ENCODE measurements around the gene SF3A2.
"Not testable (repeated sequence)": the region's sequence is repeated elsewhere in the genome, so short reads cannot be mapped to it uniquely, and the experiment has no call there.

The SF3A2 gene, protein sequence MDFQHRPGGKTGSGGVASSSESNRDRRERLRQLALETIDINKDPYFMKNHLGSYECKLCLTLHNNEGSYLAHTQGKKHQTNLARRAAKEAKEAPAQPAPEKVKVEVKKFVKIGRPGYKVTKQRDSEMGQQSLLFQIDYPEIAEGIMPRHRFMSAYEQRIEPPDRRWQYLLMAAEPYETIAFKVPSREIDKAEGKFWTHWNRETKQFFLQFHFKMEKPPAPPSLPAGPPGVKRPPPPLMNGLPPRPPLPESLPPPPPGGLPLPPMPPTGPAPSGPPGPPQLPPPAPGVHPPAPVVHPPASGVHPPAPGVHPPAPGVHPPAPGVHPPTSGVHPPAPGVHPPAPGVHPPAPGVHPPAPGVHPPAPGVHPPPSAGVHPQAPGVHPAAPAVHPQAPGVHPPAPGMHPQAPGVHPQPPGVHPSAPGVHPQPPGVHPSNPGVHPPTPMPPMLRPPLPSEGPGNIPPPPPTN

DNA sequence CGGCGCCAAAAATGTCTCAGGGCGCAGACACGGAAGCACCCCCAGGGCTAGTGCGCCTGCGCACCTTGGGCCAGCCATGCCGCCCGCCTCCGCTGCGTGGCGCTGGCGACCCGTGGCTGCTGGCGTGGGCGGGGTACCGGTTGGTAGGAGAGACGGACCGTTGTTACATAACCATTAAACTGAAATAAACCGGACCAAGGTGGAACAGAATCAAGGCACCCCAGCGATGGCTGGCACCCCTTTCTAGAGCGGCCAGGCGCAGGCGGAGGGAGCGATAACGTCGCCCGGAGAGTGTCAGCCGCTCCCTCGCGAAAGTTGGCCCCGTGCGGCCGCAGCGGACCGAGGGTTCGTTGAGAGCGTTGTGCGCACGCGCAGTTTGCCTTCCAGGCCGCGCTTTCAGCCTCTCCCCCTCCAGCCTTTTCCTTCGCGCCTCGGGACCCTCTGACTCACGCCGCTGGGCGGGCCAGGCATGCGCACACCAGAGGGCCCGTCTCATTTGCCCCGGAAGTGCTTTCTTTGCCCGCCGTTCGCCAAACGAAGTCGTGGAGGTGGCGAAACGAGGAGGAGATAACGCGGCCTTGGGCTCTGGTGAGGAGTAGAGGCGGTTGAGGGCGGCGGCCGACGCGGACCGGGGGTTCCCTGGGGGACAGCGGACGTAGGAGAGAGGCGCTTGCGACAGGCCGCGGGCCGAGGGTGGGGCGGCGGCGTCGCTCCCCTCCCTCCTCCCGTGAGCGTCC, at the start of gene SF3A2, which contains the start of gene PLEKHJ1:
Gene SF3A2, plus strand, starts transcription at position 511 of the 737 bp plus-strand sequence. CDS start 6,595 bp downstream, outside the sequence.
Gene PLEKHJ1, minus strand, starts transcription at position 16 of the 737 bp plus-strand sequence. CDS start 81 bp downstream, outside the sequence.
- peak; percentile 99 for DNase-seq

DNA sequence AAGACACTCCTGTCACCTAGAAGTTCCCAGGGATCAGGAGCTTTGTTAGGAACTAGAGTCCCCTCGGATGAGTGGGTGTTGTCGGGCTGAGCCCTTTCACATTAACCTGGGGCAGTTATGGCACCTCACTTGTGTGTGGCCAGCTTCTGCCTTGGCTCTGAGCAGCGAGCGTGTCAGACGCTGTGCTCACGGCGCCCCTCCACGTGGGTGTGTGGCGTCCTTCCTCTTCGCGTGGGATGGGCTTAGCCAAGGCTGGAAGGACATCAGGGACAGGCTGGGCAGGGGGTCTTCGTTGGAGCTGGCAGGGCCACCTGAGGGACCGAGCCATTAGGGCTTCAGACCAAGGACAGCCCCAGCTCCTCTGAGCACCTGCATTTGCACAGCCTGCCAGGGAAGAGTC, 49.5 kb upstream of the SF3A2 start:
- no peak for DNase-seq

DNA sequence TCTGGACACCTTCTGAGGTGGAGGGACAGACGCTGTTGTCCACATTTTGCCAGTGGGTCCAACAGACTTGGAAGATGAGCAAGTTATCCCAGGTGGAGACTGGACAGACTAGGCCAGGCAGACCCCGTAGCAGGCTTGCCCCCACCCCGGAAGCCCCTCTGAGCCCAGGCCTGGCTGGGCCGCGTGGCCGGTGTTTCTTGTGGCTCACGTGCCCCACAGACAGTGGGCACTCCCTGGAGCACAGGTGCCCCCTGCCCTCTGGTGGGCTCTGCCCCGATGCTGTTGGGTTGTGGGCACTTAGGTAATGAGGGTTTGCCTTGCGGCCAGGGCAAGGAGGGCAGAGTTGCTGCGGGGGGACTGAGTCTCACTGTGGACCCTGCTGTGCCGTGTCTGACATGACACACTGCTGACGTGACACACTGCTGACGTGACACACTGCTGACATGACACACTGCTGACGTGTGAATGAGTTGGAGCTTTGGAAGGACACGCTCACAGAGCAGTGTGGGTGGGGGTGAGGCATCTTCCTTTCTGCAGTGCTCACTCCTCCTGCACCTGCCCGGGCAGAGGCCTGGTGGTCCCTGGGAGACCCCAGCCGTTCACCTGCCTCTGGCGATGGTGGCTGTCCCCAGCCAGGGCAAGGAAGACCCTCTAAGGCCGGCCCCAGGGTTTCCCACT, 47.8 kb upstream of the SF3A2 start:
- no peak for DNase-seq

DNA sequence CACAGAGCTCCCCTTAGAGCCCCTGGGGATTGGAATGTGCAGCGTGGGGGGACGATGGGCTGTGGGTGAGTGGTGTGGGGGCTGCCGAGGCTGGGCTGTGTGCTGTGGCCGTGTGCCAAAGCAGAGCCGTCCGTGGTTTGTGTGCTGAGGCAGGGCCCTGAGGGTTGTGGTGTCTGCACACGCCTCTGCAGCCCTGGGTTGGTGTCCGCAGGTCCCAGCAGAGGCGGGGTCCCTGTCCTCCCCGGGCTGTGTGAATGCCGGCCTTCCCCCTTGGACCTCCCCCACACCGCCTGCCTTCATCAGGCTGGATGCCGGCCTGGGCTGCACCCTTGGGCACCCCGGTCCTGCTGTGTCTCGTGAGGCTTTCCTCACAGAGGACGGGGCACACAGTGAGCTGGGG, 46.7 kb upstream of the SF3A2 start:
- peak; percentile 13 for DNase-seq

DNA sequence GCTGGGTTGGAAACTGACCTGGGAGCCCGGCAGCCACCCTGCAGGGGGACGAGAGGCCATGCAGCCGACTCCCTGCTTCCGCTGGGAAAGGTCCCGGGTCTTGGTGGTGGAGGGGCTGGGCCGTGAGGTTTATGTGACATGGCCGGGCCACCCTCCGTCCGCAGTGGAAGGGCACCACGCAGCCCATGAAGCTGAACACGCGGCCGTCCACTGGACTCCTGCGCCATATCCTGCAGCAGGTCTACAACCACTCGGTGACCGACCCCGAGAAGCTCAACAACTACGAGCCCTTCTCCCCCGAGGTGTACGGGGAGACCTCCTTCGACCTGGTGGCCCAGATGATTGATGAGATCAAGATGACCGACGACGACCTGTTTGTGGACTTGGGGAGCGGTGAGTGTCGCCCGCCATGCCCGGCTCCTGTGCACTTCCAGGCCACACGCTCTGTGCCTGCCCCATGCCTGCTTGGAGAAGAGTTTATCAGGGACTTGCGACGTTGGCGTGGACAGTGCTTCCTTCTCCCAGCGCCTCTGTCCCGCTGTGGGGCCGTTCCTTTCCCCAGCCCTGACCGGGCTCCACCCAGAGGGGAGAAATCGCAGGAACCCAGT, 45.7 kb upstream of the SF3A2 start:
- no peak for DNase-seq

DNA sequence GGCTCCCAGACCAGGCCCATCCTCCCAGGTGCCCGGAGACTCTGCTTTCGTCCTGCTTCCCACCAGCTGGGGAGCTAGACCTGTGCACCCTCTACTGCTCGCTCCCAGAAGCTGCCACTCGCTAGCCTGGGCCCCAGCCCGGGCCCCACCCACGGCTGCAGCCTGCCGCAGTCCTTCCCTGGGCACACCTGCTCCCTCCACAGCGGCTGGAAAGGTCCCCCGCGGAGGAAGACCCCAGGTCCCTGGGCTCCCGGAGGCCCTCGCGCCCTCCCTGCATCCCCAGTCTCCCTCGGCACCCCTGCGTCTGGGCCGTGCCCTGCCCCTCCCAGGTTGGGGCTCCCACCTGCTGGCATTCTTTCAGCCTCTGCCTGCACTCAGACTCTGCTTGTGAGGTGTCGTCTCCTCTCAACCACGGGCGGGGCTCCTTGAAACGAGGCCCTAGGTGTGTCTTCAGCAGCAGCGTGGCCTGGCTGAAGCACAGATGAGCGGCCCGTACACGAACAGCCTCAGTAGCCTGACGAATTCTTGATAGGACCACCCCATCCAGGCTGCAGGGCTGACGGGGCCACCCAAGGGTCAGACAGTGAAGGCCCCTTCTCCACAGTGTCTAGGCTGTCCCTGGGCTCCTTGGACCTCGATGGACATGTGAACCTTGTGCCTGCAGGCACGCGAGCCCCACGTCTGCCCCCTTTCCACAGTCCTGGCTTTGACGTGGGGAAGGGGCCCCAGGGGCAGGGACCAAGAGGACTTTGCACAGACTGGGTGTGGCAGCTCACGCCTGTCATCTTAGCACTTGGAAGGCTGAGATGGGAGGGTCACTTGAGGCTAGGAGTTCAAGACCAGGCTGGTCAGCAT, 44.9 kb upstream of the SF3A2 start:
- peak; percentile 7 for DNase-seq

DNA sequence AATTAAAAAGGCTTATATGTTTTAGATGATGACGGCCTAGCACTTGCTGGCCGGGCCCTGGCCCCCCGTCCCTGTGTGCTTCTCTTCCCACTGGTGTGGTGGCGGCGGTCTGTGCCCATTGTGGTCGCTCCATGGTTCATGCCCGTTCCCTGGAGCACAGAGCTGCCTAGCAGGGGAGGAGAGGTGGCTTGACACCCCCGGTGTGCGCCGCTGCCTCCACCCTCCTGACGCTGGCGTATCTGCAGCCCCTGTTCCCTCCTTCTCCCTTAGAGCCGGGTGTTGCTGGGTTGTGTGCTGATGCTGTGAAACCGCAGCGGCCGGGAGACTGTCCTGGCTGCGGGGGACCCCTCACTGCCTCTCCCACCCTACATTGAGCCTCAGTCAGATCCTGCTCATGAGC, 43.8 kb upstream of the SF3A2 start:
- no peak for DNase-seq

DNA sequence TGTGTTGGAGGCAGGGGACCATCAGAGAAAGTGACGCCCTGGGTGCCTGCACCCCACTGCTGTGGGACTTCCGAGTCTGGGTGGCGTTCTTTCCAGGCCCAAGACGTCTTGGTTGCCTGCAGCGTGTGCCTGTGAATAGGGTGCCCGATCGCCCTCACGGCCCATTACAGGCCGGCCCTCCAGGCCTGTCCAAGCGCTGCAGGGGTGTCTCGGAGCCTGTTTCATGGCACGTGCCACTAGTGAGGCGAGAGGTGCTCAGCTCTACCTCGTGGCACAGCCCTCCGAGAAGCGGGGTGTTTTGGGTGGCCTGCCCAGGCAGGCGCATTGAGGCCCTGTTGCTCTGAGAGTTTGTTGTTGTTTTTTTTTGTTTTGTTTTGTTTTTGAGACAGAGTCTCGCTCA, 42.8 kb upstream of the SF3A2 start:
- no peak for DNase-seq

DNA sequence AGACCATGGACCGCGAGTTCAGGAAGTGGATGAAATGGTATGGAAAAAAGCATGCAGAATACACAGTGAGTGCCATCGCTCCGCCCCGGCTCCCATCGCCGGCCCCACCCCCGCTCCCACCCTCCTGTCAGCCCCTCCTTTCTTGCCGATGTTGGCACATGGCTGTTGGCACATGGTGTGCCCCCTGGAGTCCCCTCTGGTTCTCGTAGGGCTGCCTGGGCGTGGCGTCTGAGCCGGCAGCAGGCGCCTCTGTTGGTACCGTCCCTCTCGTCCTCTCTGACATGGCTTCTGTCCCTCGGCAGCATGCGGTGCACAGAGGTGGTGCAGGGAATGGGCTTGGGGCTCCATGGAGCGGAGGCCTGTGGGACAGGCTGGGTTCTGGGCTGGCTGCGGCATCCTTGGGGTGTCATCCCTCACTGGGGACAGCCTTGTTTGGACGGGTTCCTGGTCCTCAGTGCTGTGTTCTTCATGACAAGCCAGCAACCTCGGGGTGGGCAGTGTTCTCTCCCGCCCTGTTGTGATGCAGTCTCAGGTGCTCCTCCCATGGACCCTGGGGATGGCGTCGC, 42.0 kb upstream of the SF3A2 start:
- DNase-seq, result no peak

DNA sequence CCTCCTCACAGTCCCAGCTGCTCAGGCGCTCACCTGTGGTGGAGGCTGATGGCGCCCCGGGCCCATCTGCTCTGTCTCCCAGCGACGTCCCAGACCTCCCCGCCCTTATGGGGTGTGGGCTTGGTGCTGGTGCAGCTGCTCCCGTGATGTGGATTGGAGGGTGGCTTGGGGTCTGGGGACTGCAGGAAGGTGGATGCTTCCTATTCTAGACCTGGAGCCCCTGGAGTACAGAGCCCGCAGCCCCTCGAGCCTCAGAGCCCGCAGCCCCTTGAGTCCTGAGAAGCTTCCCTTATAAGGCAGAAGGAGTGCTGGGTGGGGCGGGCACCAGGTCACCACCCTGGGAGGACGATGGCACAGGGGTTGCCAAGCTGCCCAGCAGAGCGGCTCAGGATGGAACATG, 41.3 kb upstream of the SF3A2 start:
- DNase-seq, result no peak

DNA sequence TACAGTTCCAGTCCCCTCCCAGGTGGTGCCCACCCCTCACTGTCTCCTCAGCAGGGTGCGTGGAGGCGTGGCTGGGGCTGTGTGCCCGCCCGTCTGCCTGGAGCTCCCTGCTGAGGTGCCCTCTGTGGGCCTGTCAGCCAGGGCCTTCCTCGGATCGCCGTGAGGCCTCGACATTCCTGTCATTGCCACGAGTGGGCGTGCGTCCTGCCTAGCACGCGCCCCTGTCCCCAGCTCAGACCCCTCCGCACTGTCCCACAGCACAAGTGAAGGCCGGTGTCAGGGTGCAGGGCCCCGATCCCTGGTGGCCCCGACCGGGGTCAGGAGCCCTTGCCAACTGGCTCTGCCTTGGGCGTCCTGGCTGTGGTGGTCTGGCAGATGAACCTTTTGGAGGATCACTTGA, 40.7 kb upstream of the SF3A2 start:
- no peak for DNase-seq

DNA sequence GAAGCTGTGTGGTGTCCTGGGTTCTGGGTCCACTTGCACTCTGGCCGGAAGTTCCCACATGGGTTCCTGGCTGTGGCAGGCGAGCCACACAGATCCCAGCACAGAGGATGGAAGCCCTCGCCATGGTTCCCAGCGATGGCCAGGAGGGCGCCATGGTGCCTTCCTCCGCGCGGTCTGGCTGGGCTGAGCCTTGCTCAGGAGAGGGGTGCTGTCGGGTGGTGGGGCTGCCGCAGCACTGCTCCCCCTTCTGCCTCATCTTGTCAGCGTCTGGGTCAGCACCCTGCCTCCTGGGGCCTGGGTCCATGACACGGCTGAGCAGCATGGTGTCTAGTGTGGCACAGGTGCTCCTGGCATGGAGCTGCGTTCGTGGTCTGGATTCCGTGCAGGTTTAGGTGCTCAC, 39.4 kb upstream of the SF3A2 start:
- no peak for DNase-seq

DNA sequence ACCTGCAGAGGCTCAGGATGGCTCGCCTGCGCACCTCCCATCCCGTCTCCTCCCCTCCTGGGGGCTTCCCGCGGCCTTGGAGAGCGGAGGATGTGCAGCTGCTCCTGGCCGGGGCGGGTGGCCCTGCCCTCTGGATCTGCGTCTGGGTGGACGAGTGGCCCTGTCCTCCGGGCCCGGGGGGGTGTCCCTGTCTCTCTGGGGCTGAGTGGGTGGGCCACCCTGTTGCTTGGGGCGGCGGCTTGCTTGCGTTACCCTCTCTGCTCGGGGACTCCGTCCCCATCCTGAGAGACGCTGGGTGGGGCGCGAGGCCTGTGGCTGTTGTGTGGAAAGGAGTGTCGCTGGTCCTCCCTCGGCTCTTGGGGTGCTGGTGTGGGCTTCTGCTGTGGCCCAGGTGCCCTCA, 38.3 kb upstream of the SF3A2 start:
- no peak for DNase-seq

DNA sequence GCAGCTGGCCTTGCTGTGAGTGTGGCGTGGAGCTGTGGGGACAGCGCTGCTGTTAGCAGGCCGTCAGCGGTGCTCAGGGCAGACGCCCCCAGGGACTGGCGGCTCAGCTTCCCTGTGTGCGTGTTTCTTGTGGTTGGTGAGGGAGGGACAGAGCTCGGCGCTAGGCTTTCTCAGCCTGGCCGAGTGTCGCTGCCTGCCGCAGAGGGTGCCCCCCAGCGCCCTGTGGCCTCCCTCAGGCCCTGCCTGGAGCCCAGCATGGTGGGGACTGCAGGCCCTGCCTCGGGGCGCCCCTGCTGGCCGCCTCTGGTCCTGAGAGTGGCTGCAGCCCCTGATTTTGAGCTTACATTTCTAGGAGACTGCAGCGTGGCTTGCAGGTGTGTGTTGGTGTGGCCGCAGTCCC, 37.4 kb upstream of the SF3A2 start:
- DNase-seq, result peak; percentile 28

DNA sequence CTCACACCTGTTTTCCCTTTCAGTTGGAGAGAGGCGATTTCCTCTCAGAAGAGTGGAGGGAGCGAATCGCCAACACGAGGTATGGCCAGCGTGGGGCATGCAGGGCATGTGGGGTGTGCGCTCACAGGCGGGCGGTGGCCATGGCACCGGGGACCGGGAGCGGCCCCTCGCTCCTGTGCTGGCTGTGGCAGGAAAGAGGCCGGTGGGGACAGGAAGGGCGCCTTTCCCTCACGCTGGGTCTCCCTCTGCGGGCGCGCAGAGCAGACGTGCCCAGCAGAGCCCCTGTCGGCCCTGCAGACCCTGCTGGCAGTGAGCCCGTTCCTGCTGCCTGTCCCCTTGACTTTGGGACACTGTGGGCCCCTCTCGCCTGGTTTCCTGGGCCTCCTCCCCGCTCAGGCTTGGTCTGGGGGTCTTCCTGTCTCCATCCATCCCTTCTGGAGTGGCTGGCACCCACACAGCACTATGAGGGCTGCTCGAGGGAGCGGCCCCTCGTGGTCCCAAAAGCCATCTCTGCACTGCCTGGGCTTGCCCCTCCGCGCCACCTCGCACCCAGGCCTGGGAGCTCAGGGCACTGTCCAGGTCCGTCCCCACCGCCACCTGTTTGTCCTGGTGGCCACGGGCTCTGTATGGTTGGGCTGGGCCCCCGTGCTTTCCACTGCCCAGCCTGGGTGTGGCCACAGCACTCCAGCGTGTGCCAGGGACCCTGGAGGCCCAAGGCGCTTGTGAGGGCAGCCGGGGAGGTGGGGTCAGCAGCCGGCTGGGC, 36.6 kb upstream of the SF3A2 start:
- DNase-seq, result no peak

DNA sequence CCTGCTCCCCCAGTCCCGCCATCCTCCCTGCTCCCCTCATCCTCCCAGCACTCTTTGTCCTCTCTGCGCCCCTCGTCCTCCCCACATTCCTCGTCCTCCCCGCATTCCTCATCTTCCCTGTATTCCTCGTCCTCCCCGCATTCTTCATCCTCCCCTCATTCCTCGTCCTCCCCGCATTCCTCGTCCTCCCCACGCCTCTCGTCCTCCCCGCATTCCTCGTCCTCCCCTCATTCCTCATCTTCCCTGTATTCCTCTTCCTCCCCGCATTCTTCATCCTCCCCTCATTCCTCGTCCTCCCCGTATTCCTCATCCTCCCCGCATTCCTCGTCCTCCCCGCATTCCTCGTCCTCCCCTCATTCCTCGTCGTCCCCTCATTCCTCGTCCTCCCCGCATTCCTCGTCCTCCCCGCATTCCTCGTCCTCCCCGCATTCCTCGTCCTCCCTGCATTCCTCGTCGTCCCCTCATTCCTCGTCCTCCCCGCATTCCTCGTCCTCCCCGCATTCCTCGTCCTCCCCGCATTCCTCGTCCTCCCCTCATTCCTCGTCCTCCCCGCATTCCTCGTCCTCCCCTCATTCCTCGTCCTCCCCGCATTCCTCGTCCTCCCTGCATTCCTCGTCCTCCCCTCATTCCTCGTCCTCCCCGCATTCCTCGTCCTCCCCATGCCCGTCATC, 35.9 kb upstream of the SF3A2 start:
- not testable (repeated sequence) for DNase-seq

DNA sequence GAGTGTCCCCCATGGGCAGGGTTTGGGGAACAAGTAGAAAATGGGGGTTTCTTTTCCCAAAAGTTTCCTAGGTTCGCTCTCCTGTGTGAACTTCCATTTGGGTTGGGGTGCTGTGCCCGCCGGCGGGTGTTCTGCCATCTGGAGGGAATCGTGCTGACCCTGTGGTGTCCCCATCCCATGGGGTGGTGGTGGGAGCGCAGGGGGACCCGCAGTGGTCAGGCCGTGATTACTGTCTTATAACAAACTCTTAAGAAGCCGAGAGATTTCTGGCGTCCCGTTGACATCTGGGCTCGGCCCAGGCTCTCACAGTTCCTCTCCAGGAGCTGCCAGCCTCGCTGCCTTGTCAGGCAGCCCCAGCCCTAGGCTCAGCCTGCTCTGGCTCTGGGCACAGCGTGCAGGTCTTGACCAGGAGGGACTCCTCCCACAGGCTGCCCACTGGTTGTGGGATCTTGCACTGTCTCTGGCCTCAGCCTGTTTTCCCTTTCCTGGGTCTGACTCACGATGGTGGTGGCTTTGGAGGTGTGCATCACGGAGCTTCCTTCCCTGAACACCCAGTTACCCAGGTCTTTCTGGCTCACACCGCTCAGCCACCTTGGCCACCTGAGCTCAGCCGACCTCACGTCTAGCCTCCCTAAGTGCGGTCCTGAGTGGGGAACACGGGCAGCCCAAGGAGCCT, 35.0 kb upstream of the SF3A2 start:
- DNase-seq, result no peak

DNA sequence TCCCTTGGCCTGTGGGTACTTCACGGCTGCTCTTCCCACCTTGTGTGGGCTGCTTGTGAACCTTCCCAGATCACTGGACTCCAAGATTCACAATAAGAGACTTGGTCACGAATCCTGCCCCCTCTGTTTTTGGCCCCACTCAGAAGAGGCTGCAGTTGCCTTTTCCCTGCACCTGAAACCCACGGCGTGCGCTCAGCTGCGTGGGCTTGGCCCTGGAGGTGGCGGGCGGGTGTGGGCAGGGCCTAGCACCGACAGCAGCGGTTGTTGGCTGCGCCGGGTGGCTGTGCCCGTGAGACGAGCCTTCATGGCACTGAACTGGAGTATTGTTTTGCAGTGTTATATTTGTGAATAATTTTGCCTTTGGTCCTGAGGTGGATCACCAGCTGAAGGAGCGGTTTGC, 34.3 kb upstream of the SF3A2 start:
- no peak for DNase-seq

DNA sequence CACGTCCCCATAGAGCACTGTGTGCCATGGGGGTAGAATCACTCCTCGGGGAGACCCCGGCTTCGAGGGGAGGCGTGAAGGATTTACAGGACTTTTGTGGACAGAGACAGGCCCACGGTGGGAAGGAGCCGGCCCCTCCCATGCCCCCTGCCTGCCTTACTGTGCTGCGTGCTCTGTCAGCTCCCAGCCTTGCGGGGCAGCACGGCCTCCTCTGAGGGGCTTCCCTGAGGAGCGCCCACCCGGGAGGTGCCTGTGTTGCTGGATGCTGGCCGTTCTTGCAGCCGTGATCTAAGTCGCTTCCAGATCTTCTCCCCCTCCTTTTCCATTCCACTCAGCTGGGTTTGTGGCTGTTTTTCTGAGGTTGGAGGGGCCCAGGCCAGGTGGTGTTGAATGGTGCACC, 29.6 kb upstream of the SF3A2 start:
- DNase-seq, result no peak

All from hematopoietic multipotent progenitor cell treated with erythropoietin and hydrocortisone succinate and interleukin-3 and kit ligand, for 6 days (in vitro differentiated cells).